Suprapubic skin (tissue), 3 donors: ENCODE data around the gene STK17B.

ENCODE experiments used
- POLR2AphosphoS5 ChIP-seq, 3 donors: sonication (generic); formaldehyde crosslinking; IDR thresholded peaks; one replicate each; pipeline ENCODE4 v1.6.1; 2017; ENCODE audit warnings: antibody characterized with exemption in 3 of 3
- TF ChIP-seq, protein P1 (sequence below), 2 donors: fragments of 200-600 bp in 1 of 2; fragments of 450-650 bp in 1 of 2; sonication (generic) in 1 of 2; IDR thresholded peaks; one replicate each; pipeline ENCODE4 v1.5.1; 2016 to 2019; ENCODE audit warnings: antibody characterized with exemption in 2 of 2, mild to moderate bottlenecking in 1 of 2, moderate library complexity in 1 of 2

DNA sequence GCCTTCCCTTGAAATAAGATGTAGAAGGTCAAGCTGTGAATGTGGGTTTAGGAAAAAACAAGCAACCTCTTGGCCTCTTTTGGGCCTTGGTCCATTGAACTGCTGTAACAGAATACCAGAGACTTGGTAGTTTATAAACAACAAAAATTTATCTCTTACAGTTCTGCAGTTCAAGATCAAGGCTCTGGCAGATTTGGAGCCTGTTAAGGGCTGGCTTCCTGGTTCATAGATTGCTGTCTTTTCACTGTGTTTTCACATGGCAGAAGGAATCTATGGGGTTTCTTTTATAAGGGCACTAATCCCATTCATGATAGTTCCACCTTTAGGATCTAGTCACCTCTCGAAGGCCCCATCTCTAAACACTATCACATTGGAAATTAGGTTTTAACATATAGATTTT is 20.2 kb upstream of the STK17B start:
- TF ChIP-seq, protein P1, sequence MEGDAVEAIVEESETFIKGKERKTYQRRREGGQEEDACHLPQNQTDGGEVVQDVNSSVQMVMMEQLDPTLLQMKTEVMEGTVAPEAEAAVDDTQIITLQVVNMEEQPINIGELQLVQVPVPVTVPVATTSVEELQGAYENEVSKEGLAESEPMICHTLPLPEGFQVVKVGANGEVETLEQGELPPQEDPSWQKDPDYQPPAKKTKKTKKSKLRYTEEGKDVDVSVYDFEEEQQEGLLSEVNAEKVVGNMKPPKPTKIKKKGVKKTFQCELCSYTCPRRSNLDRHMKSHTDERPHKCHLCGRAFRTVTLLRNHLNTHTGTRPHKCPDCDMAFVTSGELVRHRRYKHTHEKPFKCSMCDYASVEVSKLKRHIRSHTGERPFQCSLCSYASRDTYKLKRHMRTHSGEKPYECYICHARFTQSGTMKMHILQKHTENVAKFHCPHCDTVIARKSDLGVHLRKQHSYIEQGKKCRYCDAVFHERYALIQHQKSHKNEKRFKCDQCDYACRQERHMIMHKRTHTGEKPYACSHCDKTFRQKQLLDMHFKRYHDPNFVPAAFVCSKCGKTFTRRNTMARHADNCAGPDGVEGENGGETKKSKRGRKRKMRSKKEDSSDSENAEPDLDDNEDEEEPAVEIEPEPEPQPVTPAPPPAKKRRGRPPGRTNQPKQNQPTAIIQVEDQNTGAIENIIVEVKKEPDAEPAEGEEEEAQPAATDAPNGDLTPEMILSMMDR (IDR thresholded peaks at IDR 0.05): no peak
- TF ChIP-seq POLR2AphosphoS5 (IDR thresholded peaks at IDR 0.05): no peak
